GM18520 (cell line): ENCODE measurements around the gene SEMA4B.

Experiments
- ATAC-seq: cut with Tn5 transposase; IDR thresholded peaks from one replicate; pipeline ENCODE4 v1.9.1; 2021; ENCODE audit not compliant: unreplicated experiment

Gene SEMA4B

DNA sequence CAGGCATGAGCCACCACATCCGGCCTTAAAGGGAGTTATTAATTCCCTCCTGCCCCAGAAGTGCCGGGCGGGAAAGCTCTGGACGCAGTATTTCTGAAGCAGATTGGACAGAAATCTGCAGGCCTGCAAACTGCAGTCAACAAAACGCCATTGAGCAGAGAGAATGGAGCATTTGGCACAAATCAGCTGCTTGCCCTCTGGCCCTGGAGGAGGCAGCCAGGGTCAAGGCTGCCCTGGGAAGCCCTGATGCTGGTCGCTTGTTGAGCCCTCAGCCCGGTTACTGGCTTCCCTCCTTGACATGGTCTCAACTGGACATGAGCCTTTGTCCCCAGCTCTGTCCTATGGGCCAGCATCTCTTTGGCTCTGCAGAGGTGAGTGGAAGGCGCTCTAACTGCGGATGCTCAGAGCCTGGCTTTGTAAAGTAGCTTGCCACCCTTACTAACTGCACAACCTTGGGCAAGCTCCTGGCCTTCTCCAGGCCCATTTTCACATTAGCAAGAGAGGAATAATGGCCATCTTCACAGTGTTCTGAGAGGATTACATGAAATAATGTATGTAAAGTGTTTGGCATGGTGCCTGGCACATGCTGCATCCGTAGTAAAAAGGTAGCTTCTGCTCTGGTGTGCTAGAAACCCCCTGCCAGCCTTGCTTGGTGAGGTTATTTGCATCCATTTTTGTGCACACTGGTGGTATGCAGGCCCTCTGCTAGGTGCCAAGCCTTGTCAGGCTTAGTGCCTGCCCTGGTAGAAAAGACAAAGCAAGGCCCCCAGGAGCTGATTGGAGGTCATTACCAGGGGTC is 4.1 kb downstream of the SEMA4B start:
- ATAC-seq, result no peak

DNA sequence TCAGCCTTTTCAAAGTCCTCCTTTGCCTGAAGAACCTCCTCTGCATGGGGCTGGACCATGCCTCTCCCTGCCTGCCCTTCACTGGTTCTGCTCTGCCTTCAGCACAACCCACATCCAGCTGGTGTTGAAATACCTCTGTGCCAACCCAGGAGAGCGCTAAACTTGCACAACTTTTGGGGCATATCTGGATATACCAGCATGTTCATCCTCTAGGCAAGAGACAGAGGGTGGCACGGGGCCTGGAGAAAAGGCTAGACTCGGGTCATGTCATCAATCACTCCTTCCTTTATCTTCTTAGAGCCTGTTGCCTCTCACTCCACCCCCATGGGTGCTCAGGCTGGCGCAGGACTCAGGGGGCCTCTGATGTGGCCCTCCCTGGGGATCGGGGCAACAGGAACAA is 4.8 kb downstream of the SEMA4B start:
- ATAC-seq, result no peak

- ATAC-seq, result no peak
These were observed 6.1 kb downstream of the SEMA4B start for GRCh38 chr15:90207252-90207651.

- no peak for ATAC-seq
These were observed 7.2 kb downstream of the SEMA4B start for GRCh38 chr15:90208356-90208755.

DNA sequence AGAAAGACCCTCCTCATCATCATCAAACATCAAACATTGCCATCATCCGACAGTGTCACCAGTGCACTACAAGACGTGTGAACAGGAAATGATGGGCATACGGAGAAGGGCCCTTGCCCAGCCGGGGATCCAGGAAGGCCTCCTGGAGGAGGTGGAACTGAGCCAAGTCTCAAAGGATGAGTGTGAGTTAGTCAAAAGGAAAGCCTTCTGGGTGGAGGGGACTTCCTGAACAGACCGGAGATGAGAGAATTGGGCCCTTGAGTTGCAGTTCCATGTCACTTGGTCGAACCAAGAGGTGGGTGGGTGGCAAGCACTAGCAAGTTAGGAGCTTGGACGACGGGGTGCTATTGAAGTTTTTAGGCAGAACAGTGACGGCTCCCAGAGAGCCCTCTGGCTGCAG is 8.5 kb downstream of the SEMA4B start:
- ATAC-seq, result no peak

GRCh38 chr15:90210593-90210992 is 9.5 kb downstream of the SEMA4B start:
- ATAC-seq, result no peak

DNA sequence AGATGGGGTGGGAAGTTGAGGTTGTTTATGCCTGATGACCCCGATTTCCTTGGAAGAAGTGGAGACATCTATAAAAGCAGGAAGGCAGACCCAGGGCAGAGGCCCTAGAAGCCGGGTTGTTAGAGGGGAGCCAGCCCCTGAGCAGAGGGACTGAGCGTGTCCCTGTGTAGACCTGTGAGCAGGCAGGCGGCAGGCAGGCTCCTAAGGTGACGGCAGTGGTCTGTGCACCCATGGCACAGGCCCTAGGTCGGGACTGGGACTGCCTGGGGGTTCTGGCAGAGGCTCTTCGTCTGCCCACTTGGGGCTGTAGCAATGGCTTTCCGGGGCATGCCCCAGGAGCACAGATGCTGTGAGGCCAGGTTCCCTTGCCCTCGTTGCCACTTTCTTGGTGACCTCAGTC is 9.9 kb downstream of the SEMA4B start:
- no peak for ATAC-seq

DNA sequence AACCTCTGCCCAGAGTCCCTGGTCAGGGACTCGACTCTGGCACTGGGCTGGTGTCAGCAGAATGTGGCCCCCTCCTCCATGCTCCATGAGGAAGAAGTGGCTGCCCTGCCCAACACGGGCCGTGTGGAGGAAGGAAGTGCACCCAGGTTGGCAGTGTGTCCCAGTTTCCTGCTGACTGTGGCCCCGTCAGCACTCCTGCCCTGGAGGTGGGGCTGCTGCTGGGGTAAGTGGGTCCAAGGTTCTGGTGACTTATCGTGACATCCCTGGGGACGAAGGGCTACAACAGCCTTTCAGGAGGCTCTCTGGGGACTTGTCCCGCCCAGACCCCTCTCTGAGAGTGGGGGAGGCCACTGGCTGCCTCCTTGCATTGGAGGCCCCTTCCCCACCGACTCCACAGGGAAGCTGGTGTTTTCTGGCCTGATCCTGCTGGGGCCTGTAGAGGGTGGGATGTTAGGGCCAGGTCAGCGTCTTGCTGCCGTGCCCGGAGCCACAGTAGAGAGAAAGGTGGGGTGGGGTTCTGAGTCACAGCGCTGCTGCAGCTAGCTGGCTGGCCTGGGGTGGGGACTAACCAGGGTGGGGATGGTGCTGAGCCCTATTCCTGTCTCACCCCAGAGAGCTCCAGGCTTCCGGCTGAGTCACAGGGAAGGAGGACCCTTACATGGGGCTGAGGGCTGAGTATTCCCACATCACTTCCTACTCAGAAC is 10.5 kb downstream of the SEMA4B start:
- no peak for ATAC-seq

DNA sequence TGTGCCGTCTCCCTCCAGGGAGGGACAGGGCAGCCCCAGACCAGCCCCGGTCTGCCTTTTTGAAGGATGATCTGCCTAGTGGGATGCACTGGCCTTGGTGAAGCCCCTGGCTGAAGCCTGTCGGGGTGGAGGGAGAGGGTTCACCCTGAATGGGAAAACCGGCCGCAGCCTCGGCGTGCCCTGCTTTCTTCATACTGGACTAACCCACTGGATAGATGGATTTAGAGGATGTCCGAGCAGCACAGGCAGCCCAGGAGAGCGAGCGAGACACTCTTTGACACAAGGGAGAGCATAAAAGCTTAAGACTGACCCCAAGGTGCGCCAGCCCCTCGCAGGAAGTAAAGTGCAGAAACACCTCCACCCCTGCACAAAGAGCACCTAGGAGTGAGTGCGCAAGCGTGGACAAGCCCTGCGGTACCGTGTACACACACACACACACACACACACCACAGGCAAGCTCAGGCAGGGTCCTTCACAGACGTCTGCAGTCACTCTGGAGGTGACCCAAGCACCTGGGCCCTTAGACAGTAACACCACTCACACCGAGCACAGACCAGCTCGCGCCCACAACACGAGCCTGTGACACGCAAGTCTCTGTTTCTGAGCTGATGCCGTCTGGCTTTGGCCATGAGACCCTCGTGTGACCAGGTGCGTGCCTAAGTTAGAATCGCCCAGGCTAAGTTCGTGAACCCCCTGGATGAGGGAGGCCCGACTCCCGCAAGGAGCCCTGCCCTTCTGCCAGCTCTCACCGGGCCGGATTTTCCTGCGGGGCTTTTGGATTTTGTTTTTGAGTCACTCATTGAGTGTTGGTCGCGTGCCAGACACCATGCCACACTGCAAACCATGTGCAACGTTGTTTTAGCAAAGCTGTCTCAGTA is 11.3 kb downstream of the SEMA4B start:
- peak; percentile 34 for ATAC-seq

GRCh38 chr15:90213122-90213817 is 12.1 kb downstream of the SEMA4B start:
- peak; percentile 28 for ATAC-seq

DNA sequence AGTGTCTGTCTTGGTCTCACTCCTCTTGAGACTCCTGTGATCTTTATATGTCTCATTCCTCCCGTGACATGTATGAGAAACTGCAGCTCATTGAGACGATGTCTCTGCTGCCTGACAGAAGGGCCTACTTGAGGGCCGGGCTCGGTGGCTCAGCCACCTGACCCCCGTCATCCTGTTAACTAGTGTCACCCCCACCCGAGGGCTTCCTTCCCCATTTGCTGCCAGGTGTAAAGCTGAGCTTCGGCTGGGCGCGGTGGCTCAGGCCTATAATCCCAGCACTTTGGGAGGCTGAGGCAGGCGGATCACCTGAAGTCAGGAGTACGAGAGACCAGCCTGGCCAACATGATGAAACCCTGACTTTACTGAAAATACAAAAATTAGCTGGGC is 12.7 kb downstream of the SEMA4B start:
- ATAC-seq, result no peak

DNA sequence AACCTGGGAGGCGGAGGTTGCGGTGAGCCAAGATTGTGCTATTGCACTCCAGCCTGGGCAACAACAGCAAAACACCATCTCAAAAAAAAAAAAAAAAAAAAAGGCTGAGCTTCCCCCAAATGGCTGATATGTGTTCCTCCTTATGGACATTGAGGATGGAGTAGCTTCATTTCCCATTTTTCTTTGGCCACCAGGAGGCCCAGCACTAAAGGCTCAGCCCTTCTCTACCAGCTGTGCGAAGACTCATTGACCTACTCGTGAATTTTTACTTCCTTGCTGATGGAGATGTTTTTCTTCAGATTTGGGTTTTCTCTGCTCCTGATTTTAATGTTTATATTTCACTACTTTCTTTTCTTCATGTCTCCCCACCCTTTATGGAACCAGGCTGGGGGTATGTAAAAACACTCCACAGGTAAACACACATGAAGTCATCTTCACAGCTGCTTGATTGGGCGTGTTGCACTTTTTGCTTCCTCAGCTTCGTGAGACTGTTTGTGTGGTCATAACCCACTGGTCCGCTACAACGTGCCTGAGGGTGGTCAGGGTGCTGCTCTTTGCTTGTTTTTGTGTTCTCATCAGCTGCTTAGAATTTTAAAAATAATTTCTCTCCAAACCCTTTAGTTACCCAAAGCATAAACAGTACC is 13.5 kb downstream of the SEMA4B start:
- ATAC-seq, result no peak

- ATAC-seq, result no peak
These were observed 16.7 kb downstream of the SEMA4B start for GRCh38 chr15:90217671-90218394.

DNA sequence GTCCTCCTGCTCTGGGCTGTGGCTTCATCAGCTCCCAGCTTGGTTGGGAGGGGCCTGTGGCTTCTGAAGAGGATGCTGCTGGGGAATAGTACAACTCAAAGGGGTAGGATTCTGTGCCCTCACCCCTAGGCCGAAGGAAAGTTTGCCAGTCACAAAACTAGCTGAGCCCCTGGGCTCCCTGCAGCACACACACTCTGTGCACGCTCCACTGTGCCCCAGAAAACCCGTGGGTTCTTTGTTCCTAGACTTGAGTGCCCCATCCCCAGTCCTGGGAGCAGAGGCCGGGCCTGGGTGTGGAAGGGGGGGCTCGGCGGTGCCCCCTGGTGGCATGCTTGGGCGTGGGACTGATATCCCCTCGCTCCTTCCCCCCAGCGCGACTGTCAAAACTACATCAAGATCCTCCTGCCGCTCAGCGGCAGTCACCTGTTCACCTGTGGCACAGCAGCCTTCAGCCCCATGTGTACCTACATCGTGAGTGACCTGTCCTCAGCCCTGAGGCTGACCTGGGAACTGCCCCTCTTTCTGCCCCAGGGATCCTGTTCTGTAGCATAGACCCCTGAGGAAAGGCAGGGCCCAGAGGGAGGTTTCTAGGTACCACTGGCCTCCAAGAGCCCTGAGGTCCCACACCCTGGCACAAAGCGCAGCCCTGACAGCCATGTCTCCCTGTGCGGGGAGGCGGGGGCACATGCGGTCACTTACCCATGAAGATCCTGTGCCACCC is 18.5 kb downstream of the SEMA4B start:
- no peak for ATAC-seq

DNA sequence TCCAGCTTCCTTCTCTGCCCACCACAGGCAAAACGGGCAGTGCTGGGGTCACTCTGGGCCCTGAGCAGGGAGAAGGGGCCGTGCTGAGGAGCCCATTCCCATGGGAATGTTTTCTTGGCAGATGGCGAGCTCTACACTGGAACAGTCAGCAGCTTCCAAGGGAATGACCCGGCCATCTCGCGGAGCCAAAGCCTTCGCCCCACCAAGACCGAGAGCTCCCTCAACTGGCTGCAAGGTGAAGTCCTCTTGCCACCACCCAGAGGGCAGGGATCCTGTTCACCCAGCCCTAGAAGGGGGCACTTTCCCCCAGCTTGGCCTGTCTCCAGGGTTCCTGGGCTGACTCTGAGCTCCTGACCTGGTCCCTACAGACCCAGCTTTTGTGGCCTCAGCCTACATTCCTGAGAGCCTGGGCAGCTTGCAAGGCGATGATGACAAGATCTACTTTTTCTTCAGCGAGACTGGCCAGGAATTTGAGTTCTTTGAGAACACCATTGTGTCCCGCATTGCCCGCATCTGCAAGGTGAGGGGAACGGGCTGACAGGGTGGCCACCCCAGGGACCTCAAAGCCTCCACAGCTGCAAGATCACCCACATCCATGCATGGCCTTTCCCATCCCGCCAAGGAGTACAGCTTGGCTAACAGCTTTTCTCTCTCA is 20.2 kb downstream of the SEMA4B start:
- no peak for ATAC-seq

GRCh38 chr15:90222547-90222946 is 21.4 kb downstream of the SEMA4B start:
- ATAC-seq, result no peak

DNA sequence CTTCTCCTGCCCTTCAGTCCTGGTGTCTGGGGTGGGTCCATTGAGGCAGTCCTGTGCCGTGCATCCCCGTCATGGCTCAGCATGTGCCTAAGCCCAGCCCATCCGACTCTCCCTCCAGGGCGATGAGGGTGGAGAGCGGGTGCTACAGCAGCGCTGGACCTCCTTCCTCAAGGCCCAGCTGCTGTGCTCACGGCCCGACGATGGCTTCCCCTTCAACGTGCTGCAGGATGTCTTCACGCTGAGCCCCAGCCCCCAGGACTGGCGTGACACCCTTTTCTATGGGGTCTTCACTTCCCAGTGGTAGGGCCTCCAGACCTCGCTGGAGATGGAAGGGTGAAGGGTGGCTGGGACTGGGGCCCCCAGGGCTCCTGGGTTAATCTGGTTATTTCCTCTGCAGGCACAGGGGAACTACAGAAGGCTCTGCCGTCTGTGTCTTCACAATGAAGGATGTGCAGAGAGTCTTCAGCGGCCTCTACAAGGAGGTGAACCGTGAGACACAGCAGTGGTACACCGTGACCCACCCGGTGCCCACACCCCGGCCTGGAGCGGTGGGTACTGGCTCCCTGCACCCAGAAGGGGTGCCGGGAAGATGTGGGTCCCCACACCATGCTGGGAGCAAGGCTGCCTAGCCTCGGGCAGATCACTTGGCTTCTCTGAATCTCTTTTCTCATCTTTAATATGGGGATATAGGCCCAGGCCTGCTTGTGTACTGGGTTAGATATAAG is 22.5 kb downstream of the SEMA4B start:
- no peak for ATAC-seq

DNA sequence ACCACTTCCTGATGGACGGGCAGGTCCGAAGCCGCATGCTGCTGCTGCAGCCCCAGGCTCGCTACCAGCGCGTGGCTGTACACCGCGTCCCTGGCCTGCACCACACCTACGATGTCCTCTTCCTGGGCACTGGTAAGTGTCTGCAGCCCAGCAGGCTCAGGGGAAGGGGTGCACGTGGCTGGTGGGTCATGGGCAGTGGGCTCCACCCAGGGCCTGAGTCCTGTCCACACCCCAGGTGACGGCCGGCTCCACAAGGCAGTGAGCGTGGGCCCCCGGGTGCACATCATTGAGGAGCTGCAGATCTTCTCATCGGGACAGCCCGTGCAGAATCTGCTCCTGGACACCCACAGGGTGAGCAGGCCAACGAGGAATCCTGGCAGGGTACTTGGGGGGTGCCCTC is 23.9 kb downstream of the SEMA4B start:
- ATAC-seq, result no peak
